ENCODE data around the gene OR8K3.

Gene OR8K3

GRCh38 chr11:56314844-56315243 lies at the start of gene OR8K3:
Gene OR8K3 (plus strand): TSS chr11:56315144. CDS start chr11:56318307, 3,163 bp downstream.
- DNase-seq (ENCODE audit: low spot score), result no peak

DNA sequence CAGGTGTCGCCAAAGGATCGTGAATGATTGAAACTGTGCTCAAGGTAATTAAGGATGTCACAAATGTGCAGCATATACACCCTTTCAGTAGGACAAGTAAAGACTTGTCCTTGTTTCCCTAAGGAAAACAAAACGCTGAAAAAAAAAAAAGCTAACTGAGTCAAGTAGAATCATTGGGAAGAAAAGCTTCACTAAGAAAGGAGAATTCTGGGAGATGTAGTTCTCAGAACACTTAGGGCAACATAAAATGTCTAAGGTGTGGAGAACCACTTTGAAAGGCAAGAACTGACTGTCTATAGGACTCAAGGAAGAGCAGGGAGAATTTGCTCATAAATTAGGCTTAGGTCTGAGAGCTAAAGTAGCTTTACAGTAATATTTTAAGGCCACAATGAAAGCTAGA lies 43.9 kb upstream of the OR8K3 start:
- DNase-seq (ENCODE audit: low spot score), result no peak

DNA sequence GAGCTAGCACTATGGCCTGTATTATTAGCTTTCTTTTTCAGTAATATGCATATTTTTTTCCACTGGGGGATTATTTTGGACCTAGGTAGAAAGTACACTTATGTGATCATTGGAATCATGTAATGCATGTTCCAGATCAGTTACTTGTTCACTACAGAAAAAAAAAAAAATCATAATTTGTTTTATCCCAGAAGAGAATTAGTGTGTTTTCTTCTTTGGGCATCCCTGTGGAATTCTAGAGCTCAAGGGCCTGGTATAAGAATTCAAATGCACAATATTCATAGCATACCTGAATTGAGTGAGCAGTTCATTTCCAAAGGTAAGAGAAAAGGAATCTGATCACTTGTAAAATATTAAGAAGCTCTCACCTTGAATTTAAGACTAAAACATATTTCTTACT lies 41.1 kb upstream of the OR8K3 start, which contains the start of gene OR5T1:
Gene OR5T1 (plus strand): TSS at position 301 of the 400 bp plus-strand sequence. CDS start 1,485 bp downstream, outside the sequence.
- no peak for DNase-seq (ENCODE audit: low spot score)

- DNase-seq (ENCODE audit: low spot score), result no peak
Observed at GRCh38 chr11:56292154-56292553, 22.8 kb upstream of the OR8K3 start, which contains the start of gene OR8H1. Gene OR8H1 (minus strand): TSS chr11:56292254. CDS start chr11:56291062, 1,192 bp downstream.

DNA sequence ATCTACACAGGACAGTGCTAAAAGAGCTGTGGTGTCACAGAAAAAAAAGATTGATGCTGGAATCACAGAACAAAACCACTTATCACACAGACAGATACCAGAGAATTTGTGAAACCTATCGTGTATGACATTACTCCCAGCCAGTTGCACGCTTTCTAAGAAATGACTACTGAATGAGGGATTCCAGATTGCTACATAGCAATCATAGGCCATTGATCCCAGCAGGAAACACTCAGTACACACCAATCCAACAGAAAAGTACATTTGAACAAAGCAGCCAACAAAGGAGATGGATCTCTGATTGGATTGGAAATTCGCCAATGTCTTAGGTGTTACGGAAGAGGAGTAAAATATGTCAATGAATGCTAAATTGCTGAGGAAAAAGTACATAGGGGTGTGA lies 18.0 kb upstream of the OR8K3 start:
- DNase-seq (ENCODE audit: low spot score), result no peak

- DNase-seq (ENCODE audit: low spot score), result no peak
Observed at GRCh38 chr11:56307836-56308235, 7.1 kb upstream of the OR8K3 start.

GRCh38 chr11:56331861-56332491 lies 17.0 kb downstream of the OR8K3 start:
- no peak for DNase-seq (ENCODE audit: low spot score)

DNA sequence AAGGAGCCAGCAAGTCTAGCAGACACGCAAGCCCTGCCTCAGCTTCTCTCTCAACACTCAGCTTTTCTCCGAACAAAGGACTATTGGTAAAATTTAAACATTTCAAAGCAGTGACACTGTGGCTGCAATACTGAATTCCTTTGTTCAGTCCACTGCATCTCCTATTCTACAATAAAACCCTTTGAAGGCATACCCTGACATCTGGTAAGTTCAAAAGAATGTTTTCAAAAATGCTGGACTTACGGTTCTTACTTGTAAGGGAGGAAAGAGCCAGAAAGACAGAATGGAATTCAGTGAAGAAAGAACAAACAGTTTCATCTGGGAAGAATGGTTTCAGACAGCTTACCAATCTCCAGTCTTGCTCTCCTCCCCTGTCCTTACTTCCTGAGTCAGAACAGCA lies 18.2 kb downstream of the OR8K3 start:
- no peak for DNase-seq (ENCODE audit: low spot score)

DNA sequence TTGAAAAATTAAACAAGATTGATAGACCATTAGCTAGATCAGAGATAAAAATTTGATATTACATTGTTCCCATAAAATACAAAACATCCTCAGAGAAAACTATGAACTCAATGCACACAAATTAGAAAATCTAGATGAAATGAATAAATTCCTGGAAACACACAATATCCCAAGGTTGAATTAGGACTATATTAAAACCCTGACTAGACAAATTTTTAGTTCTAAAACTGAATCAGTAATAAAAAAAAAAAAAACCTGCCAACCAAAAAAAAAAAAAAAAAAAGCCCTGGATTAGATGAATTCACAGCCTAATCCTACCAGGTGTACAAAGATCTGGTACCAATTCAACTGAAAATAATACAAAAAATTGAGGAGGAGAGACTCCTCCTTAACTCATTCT lies 25.3 kb downstream of the OR8K3 start:
- DNase-seq (ENCODE audit: low spot score), result no peak

- no peak for DNase-seq (ENCODE audit: low spot score)
Observed at GRCh38 chr11:56345739-56346138, 30.8 kb downstream of the OR8K3 start, which contains the start of gene OR8K1. Gene OR8K1 (plus strand): TSS chr11:56346039. CDS start chr11:56346039, 0 bp downstream.

DNA sequence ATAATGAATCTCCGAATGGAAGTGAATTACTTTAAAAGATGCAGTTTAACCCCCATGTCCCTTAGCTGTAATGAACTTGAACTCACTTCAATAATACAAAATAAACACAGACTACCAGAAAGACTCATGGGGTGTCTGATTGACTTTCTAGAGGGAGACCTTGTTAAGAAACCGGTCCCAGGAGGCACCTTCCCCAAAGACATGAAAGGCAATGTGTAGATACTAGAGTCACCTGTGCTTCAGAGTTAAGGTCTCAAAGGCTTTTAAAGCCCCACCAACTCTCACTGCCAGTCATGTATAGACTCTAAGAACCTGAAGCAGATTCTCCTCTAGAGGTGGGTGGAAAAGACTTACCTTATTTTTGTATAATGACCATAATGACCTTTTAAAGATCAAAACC lies 39.0 kb downstream of the OR8K3 start, which contains the start of gene OR8J1:
Gene OR8J1 (plus strand): TSS at position 301 of the 400 bp plus-strand sequence. CDS start 5,956 bp downstream, outside the sequence.
- DNase-seq (ENCODE audit: low spot score), result no peak

Measured in hematopoietic multipotent progenitor cell treated with erythropoietin and hydrocortisone succinate and interleukin-3 and kit ligand, for 17 days (in vitro differentiated cells).